ENCODE measurements around the gene DDX51.

Gene DDX51

DNA sequence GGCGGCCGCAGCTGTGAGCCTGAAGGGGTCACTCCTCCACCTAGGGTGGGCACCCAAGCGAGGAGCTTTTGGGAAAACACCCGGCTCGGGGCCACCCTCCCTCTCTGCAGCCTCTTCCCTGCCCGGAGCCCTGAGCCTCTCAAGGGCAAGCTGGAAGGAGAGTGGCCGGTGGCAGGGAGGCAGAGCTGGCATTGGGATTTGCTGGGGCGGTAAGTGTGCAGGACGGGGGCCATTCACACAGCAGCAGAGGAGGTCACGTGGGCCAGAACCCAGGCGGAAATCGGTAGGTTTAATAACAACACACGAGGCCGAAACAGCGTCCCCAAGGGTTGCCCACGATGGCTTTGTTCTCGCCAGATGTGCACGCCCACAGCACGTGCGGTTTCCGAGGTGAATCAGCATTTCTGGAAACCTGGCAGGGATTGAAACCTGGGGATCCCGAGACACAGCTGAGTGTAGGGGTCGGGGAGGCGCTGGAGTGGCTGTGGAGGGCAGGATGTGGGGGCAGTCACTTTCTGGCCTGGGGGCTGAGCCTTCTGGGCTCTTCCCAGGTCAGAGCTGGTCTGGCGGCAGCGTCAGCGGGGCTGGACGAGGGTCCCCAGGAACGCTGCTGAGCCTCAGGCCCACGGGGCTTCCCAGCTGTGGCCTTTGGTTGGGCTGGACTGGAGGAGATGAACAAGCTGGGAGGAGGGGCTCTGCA, 23.6 kb upstream of the DDX51 start:
- no peak for DNase-seq (ENCODE audit: low read depth, low spot score)
- ChIA-PET CTCF (interaction anchor here (1.1 kb wide), 1 partner anchor 14 kb away, joined by 4 read pairs; no protein-coding TSS in a partner anchor), POLR2A (no interaction called here)
- TF ChIP-seq CTCF (IDR thresholded peaks at IDR 0.05; ENCODE audit: insufficient read depth, low read length, missing control alignments) = no peak
- no peak overlapping the region for H3K4me3 ChIP-seq (ENCODE audit: low read depth, low read length)

DNA sequence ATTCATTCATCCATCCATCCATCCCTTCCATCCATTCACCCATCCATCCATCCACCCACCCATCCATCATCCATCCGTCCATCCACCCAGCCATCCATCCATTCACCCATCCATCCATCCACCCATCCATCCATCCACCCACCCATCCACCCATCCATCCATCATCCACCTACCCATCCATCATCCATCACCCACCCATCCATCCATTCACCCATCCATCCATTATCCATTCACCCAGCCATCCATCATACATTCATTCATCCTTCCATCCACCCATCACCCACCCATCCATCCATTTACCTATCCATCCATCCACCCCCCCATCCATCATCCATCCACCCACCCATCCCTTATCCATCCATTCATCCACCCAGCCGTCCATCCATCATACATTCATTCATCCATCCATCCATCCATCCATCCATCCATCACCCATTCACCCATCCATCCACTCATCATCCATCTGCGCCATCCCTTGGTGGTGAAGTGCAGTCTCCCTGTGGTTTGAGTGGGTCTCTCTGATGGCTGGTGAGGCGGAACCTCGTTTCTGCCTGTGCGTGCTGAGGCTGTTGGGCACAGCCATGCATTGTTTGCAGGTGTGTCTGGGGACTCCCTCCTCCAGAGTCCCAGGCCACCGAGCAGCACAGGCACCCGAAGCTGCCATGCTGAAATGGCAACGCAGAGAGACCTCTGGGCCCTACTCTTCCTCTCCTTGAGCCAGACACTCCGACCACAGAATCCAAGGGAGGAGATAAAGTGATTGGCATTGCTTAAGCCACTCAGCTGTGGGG, 22.9 kb upstream of the DDX51 start:
- CTCF ChIA-PET = interaction anchor here (1.1 kb wide), 1 partner anchor 13 kb away, joined by 4 read pairs; no protein-coding TSS in a partner anchor

GRCh38 chr12:132166093-132166492, 22.0 kb upstream of the DDX51 start:
- H3K4me3 ChIP-seq (ENCODE audit: low read depth, low read length) = no peak overlapping the region
- no peak for DNase-seq (ENCODE audit: low read depth, low spot score)
- POLR2A ChIA-PET = no interaction called here
- no peak for TF ChIP-seq CTCF (IDR thresholded peaks at IDR 0.05; ENCODE audit: insufficient read depth, low read length, missing control alignments)
- CTCF ChIA-PET = no interaction called here

More for the DNA sequence above, 22.9 kb upstream of the DDX51 start:
- POLR2A ChIA-PET = no interaction called here
- DNase-seq (ENCODE audit: low read depth, low spot score) = no peak
- H3K4me3 ChIP-seq (ENCODE audit: low read depth, low read length) = no peak overlapping the region
- no peak for TF ChIP-seq CTCF (IDR thresholded peaks at IDR 0.05; ENCODE audit: insufficient read depth, low read length, missing control alignments)

- TF ChIP-seq CTCF (IDR thresholded peaks at IDR 0.05; ENCODE audit: insufficient read depth, low read length, missing control alignments) = no peak
- no peak for DNase-seq (ENCODE audit: low read depth, low spot score)
- CTCF ChIA-PET = no interaction called here
- POLR2A ChIA-PET = no interaction called here
- H3K4me3 ChIP-seq (ENCODE audit: low read depth, low read length) = no peak overlapping the region
Measured at GRCh38 chr12:132165584-132165983, 21.5 kb upstream of the DDX51 start.

- no peak for TF ChIP-seq CTCF (IDR thresholded peaks at IDR 0.05; ENCODE audit: insufficient read depth, low read length, missing control alignments)
- H3K4me3 ChIP-seq (ENCODE audit: low read depth, low read length) = no peak overlapping the region
- no peak for DNase-seq (ENCODE audit: low read depth, low spot score)
- ChIA-PET CTCF (no interaction called here), POLR2A (no interaction called here)
Measured at GRCh38 chr12:132164426-132164825, 20.3 kb upstream of the DDX51 start.

GRCh38 chr12:132163911-132164288, 19.8 kb upstream of the DDX51 start:
- DNase-seq (ENCODE audit: low read depth, low spot score) = no peak
- TF ChIP-seq CTCF (IDR thresholded peaks at IDR 0.05; ENCODE audit: insufficient read depth, low read length, missing control alignments) = no peak
- POLR2A ChIA-PET = no interaction called here
- CTCF ChIA-PET = interaction anchor here (1.4 to 4.1 kb wide), 4 partner anchors 10 to 450 kb away, joined by 3 to 23 read pairs (median 10); no protein-coding TSS in a partner anchor
- H3K4me3 ChIP-seq (ENCODE audit: low read depth, low read length) = no peak overlapping the region

All from AG04449 (cell line).